PC-9 (cell line): ENCODE results near the gene CACNA1B. TPM values are rescaled to one million over a fixed set of nuclear protein-coding genes. Genes with fewer than 3 reads are reported as not detected.

ENCODE experiments used
- BruUV-seq: library from RNA; stranded (reverse); fragments of 400-500 nt; replicated peaks from 2 replicates; lab custom pipeline; 2021; lab: Mats Ljungman, UMichigan
- CTCF ChIA-PET: fragments of 300-600 bp; sonication (Branson Sonifier 250); formaldehyde crosslinking; loops from one replicate; lab custom pipeline; 2022; ENCODE audit warnings: antibody characterized with exemption; lab: Charles Lee
- POLR2A ChIA-PET: fragments of 300-600 bp; sonication (Branson Sonifier 250); formaldehyde crosslinking; loops from one replicate; lab custom pipeline; 2022; ENCODE audit warnings: antibody characterized with exemption; ENCODE audit not compliant: unreplicated experiment; lab: Charles Lee
- DNase-seq, 2 experiments: peaks; one replicate each; pipeline versions ENCODE4 v3.0.0 to v3.0.0-alpha.2; 2015 to 2022; ENCODE audit warnings: mixed read lengths in 1 of 2
- H2AFZ ChIP-seq: fragments of 200-600 bp; sonication (generic); 2 replicates; pipeline ENCODE4 v1.8.1; 2017; ENCODE audit warnings: antibody characterized with exemption
- H3F3A ChIP-seq: fragments of 200-600 bp; sonication (generic); 2 replicates; pipeline ENCODE4 v1.8.1; 2017; ENCODE audit warnings: antibody characterized with exemption, mild to moderate bottlenecking, low read depth; ENCODE audit not compliant: insufficient read depth
- H3K27ac ChIP-seq: fragments of 200-600 bp; sonication (generic); 2 replicates; pipeline ENCODE4 v1.6.1; 2016; ENCODE audit warnings: mixed run types
- H3K27me3 ChIP-seq: fragments of 200-600 bp; sonication (generic); 2 replicates; pipeline ENCODE4 v1.6.1; 2016; ENCODE audit warnings: low read depth, mixed run types; ENCODE audit not compliant: insufficient read depth
- H3K36me3 ChIP-seq: fragments of 200-600 bp; sonication (generic); 2 replicates; pipeline ENCODE4 v1.6.1; 2016; ENCODE audit warnings: low read depth, mixed run types
- H3K4me1 ChIP-seq: fragments of 200-600 bp; sonication (generic); replicated peaks from 2 replicates; pipeline ENCODE4 v1.6.1; 2016; ENCODE audit warnings: mixed run types; ENCODE audit not compliant: insufficient read depth
- H3K4me2 ChIP-seq: fragments of 200-600 bp; sonication (generic); 2 replicates; pipeline ENCODE4 v1.6.1; 2017; ENCODE audit warnings: mixed run types
- H3K4me3 ChIP-seq: fragments of 200-600 bp; sonication (generic); 2 replicates; pipeline ENCODE4 v1.6.1; 2016; ENCODE audit warnings: mixed run types
- H3K79me2 ChIP-seq: fragments of 200-600 bp; sonication (generic); 2 replicates; pipeline ENCODE4 v1.6.1; 2017; ENCODE audit warnings: low read depth, mixed run types
- H3K9me2 ChIP-seq: fragments of 200-600 bp; sonication (generic); 2 replicates; pipeline ENCODE4 v1.8.1; 2017; ENCODE audit warnings: mild to moderate bottlenecking; ENCODE audit not compliant: insufficient read depth
- H3K9me3 ChIP-seq: fragments of 200-600 bp; sonication (generic); 2 replicates; pipeline ENCODE4 v1.8.1; 2016; ENCODE audit warnings: low read depth; ENCODE audit not compliant: insufficient read depth
- H4K20me1 ChIP-seq: fragments of 200-600 bp; sonication (generic); 2 replicates; pipeline ENCODE4 v1.8.1; 2017; ENCODE audit not compliant: insufficient read depth
- EZH2 ChIP-seq: fragments of 200-600 bp; sonication (generic); IDR thresholded peaks from 2 replicates; pipeline ENCODE4 v1.8.0; 2017; ENCODE audit warnings: antibody characterized with exemption, low read depth
- intact Hi-C: fragments of 100-400 bp; cut with micrococcal nuclease; formaldehyde crosslinking; loops from one replicate; pipeline ENCODE4 v1.10.0; 2022; ENCODE audit not compliant: unreplicated experiment
- total RNA-seq: library from RNA; stranded (reverse); gene quantifications from 2 replicates; pipeline ENCODE4 v1.2.3, GENCODE V29; 2021
- TF ChIP-seq, protein P1 (sequence below): fragments of 200-600 bp; sonication (generic); conservative IDR thresholded peaks from 2 replicates; pipeline ENCODE4 v1.6.1; 2017; ENCODE audit warnings: mixed run types, antibody characterized with exemption, mild to moderate bottlenecking, moderate library complexity

CACNA1B gene
- total RNA-seq, 1 experiment from 2014 or later, result not detected

- POLR2A ChIA-PET, result no interaction called here
- no peaks in the 10 kb centered on the region for H3K79me2 ChIP-seq
- H3F3A ChIP-seq, result no peaks in the 10 kb centered on the region
- H3K27ac ChIP-seq, result no peak overlapping the region
- intact Hi-C loops, result no loop called here
- CTCF ChIA-PET, result no interaction called here
- no peak for TF ChIP-seq EZH2
- TF ChIP-seq, protein P1, sequence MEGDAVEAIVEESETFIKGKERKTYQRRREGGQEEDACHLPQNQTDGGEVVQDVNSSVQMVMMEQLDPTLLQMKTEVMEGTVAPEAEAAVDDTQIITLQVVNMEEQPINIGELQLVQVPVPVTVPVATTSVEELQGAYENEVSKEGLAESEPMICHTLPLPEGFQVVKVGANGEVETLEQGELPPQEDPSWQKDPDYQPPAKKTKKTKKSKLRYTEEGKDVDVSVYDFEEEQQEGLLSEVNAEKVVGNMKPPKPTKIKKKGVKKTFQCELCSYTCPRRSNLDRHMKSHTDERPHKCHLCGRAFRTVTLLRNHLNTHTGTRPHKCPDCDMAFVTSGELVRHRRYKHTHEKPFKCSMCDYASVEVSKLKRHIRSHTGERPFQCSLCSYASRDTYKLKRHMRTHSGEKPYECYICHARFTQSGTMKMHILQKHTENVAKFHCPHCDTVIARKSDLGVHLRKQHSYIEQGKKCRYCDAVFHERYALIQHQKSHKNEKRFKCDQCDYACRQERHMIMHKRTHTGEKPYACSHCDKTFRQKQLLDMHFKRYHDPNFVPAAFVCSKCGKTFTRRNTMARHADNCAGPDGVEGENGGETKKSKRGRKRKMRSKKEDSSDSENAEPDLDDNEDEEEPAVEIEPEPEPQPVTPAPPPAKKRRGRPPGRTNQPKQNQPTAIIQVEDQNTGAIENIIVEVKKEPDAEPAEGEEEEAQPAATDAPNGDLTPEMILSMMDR, result no peak
- H3K4me3 ChIP-seq, result no peak overlapping the region
- H3K9me3 ChIP-seq, result no peaks in the 10 kb centered on the region
- no peaks in the 10 kb centered on the region for H3K9me2 ChIP-seq
- BruUV-seq, result no TSS peak
- DNase-seq, result no peak
- peaks cover 96% of the 10 kb centered on the region for H3K27me3 ChIP-seq
- H3K36me3 ChIP-seq, result no peaks in the 10 kb centered on the region
- no peak overlapping the region for H3K4me2 ChIP-seq
- no peaks in the 10 kb centered on the region for H4K20me1 ChIP-seq
- H2AFZ ChIP-seq, result no peak overlapping the region
- no peaks in the 10 kb centered on the region for H3K4me1 ChIP-seq
These were observed 182.8 kb downstream of the CACNA1B start for GRCh38 chr9:138060365-138060764.

- H3K9me2 ChIP-seq, result no peaks in the 10 kb centered on the region
- TF ChIP-seq EZH2, result no peak
- TF ChIP-seq, protein P1, result no peak
- peaks cover 96% of the 10 kb centered on the region for H3K27me3 ChIP-seq
- no TSS peak for BruUV-seq
- H2AFZ ChIP-seq, result no peak overlapping the region
- no peaks in the 10 kb centered on the region for H4K20me1 ChIP-seq
- no peaks in the 10 kb centered on the region for H3K9me3 ChIP-seq
- intact Hi-C loops, result no loop called here
- H3K79me2 ChIP-seq, result no peaks in the 10 kb centered on the region
- no peak for DNase-seq
- H3K4me3 ChIP-seq, result no peak overlapping the region
- no peak overlapping the region for H3K27ac ChIP-seq
- no peaks in the 10 kb centered on the region for H3F3A ChIP-seq
- no peak overlapping the region for H3K4me2 ChIP-seq
- H3K4me1 ChIP-seq, result no peaks in the 10 kb centered on the region
- no peaks in the 10 kb centered on the region for H3K36me3 ChIP-seq
- ChIA-PET POLR2A (no interaction called here), CTCF (no interaction called here)
These were observed 183.3 kb downstream of the CACNA1B start for GRCh38 chr9:138060881-138061280.

- Histone ChIP-seq H3K4me2 (no peak overlapping the region), H3K79me2 (no peaks in the 10 kb centered on the region), H3K27ac (no peak overlapping the region), H2AFZ (no peak overlapping the region), H3K27me3 (peaks cover 96% of the 10 kb centered on the region), H3F3A (no peaks in the 10 kb centered on the region), H3K4me1 (no peaks in the 10 kb centered on the region), H3K9me2 (no peaks in the 10 kb centered on the region), H4K20me1 (no peaks in the 10 kb centered on the region), H3K36me3 (no peaks in the 10 kb centered on the region), H3K9me3 (no peaks in the 10 kb centered on the region), H3K4me3 (no peak overlapping the region)
- intact Hi-C loops, result no loop called here
- POLR2A ChIA-PET, result no interaction called here
- DNase-seq, result no peak
- CTCF ChIA-PET, result no interaction called here
- BruUV-seq, result no TSS peak
- TF ChIP-seq, protein P1, result no peak
- no peak for TF ChIP-seq EZH2
These were observed 184.0 kb downstream of the CACNA1B start for GRCh38 chr9:138061631-138062030.
